Measurements from ENCODE around the gene POU6F2. TPM values are rescaled to one million over a fixed set of nuclear protein-coding genes. Genes with fewer than 3 reads are reported as not detected.

Gene POU6F2
- total RNA-seq, 4 donors from 2014 or later = 0.91 TPM; not detected in 3

DNA sequence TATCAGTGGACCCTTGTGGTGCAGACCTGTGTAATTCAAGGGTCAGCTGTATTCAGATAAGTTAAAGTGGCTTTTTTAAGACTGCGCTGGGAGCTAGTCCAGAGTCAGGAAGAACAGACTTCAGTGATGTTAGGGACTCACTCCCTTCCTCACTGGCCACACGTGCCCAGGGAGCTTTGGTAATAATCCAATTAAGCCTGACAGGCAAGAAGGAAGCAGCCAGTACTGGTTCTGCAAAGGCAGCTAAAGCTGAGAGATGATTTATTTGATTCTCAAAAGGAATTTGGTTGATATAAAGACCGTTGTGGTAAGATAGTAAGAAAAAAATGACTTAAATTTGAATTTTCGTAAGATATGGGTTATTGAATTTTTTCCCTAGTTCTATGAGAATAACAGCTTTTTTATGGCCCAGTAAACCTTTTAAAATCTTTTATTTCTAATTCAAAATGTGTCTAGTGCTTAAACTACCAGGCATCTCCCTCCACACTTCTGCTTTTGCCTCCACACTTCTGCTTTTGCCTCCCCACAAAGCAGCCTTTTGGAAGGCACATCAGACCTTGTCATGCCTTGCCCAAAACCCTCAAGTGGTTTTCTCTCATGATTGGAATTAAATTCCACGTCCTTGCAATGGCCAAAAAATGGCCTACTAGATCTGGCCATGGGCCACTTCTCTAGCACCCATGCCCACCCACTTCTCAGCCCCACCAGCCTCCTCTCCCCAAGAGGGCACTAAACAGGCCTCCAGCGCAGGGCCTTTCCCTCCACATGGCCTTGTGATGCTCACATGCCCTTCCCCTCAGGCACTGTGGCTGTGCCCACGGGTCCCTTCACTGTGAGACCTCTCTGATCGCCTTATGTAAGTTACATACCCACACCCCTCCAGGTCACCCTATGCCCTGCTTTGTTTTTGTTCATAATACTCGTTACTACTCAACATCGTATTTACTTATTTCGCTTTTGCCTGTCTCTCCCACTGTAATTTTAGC lies 92.5 kb downstream of the POU6F2 start:
- intact Hi-C loops (cut with DNase I; ENCODE audit: low total_unique reads) = no loop called here
- DNase-seq = no peak
- no peaks in the 10 kb centered on the region for H3K4me1 ChIP-seq
- H3K9me3 ChIP-seq = no peaks in the 10 kb centered on the region
- no peaks in the 10 kb centered on the region for H3K36me3 ChIP-seq
- H3K27me3 ChIP-seq = no peaks in the 10 kb centered on the region
- TF ChIP-seq POLR2A (IDR thresholded peaks at IDR 0.05) = no peak
- TF ChIP-seq, protein P1, sequence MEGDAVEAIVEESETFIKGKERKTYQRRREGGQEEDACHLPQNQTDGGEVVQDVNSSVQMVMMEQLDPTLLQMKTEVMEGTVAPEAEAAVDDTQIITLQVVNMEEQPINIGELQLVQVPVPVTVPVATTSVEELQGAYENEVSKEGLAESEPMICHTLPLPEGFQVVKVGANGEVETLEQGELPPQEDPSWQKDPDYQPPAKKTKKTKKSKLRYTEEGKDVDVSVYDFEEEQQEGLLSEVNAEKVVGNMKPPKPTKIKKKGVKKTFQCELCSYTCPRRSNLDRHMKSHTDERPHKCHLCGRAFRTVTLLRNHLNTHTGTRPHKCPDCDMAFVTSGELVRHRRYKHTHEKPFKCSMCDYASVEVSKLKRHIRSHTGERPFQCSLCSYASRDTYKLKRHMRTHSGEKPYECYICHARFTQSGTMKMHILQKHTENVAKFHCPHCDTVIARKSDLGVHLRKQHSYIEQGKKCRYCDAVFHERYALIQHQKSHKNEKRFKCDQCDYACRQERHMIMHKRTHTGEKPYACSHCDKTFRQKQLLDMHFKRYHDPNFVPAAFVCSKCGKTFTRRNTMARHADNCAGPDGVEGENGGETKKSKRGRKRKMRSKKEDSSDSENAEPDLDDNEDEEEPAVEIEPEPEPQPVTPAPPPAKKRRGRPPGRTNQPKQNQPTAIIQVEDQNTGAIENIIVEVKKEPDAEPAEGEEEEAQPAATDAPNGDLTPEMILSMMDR (IDR thresholded peaks at IDR 0.05) = no peak
- no peak overlapping the region for H3K27ac ChIP-seq
- no peak overlapping the region for H3K4me3 ChIP-seq

DNA sequence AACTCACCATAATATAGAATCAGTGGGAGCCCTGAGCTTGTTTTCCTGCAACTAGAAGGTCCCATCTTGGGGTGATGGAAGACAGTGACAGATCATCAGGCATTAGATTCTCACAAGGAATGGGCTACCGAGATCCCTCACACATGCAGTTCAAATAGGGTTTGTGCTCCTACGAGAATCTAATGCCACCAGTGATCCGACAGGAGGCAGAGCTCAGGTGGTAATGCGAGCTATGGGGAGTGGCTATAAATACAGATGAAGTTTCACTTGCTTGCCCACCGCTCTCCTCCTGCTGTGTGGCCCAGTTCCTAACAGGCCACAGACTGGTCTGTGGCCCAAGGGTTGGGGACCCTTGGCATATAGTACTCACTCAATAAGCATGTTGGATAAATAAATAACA lies 93.4 kb downstream of the POU6F2 start:
- Histone ChIP-seq H3K36me3 (no peaks in the 10 kb centered on the region), H3K4me1 (no peaks in the 10 kb centered on the region), H3K9me3 (no peaks in the 10 kb centered on the region), H3K27me3 (no peaks in the 10 kb centered on the region), H3K27ac (no peak overlapping the region), H3K4me3 (no peak overlapping the region)
- DNase-seq = no peak
- intact Hi-C loops (cut with DNase I; ENCODE audit: low total_unique reads) = no loop called here
- no peak for TF ChIP-seq POLR2A (IDR thresholded peaks at IDR 0.05)
- TF ChIP-seq, protein P1 (IDR thresholded peaks at IDR 0.05) = no peak

DNA sequence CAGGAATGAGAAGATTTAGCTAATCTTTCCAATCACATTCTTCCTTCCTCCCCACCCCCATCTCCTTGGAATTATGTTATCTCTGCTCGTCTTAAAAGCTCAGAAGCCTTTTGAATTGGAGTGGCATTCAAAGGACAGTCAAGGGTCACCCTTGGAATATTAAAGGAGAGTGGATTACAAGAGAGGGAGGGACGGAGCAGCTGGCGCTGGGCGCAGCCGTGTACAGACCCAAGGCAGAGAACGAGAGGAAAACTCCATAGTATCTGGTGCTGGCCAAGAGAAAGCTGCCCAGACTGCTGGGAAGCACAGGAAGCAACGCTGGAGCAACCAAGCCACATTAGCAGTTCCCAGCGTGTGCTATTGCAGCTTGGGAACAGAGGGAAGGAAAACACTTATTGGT lies 95.7 kb downstream of the POU6F2 start:
- Histone ChIP-seq H3K4me1 (no peaks in the 10 kb centered on the region), H3K9me3 (no peaks in the 10 kb centered on the region), H3K27me3 (no peaks in the 10 kb centered on the region), H3K4me3 (no peak overlapping the region), H3K27ac (no peak overlapping the region), H3K36me3 (no peaks in the 10 kb centered on the region)
- intact Hi-C loops (cut with DNase I; ENCODE audit: low total_unique reads) = no loop called here
- DNase-seq = no peak
- TF ChIP-seq, protein P1 (IDR thresholded peaks at IDR 0.05) = no peak
- no peak for TF ChIP-seq POLR2A (IDR thresholded peaks at IDR 0.05)

DNA sequence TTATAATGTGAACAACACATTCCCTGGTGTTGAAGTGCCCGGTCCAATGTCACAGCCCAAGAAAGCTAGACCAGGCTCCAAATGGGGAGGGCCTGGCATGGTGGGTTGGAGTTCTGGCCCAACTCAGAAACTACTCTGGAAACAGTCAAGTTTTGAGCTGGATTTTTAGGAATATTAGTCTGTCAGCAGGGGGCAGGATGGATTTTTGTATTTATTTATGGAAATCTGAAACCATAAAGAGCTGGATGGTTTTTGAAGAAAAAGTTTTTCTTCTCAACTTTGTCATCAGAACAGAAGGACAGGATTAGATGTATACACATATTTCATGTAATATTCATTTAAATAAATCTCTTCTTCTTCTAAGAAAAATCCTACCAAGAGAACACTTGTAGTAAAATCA lies 97.5 kb downstream of the POU6F2 start:
- no peaks in the 10 kb centered on the region for H3K27me3 ChIP-seq
- no peak for DNase-seq
- intact Hi-C loops (cut with DNase I; ENCODE audit: low total_unique reads) = no loop called here
- H3K9me3 ChIP-seq = no peaks in the 10 kb centered on the region
- H3K27ac ChIP-seq = no peak overlapping the region
- H3K4me1 ChIP-seq = no peaks in the 10 kb centered on the region
- no peak for TF ChIP-seq POLR2A (IDR thresholded peaks at IDR 0.05)
- TF ChIP-seq, protein P1 (IDR thresholded peaks at IDR 0.05) = no peak
- H3K4me3 ChIP-seq = no peak overlapping the region
- H3K36me3 ChIP-seq = no peaks in the 10 kb centered on the region

DNA sequence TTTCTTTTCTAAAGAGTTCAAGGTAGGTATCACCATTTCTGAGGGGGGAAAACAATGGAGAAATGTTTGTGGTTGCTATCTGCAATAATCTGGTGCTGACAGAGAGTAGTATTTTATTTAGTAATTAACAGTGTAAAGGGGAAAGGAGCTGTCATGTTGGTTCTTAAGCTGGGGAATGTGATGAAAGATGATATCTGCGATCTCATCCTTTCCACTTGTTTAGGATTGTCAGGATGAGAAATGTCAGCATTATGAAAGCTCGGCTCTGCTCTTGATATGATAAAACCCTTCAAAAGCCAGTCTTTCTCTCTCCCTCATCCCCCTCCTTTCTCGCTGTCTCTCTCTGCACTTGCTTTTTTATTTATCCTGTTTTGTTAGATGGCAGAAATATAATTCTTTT lies 106.1 kb downstream of the POU6F2 start:
- no peak for DNase-seq
- Histone ChIP-seq H3K4me3 (no peak overlapping the region), H3K4me1 (no peaks in the 10 kb centered on the region), H3K36me3 (no peaks in the 10 kb centered on the region), H3K27ac (no peak overlapping the region), H3K27me3 (no peaks in the 10 kb centered on the region), H3K9me3 (no peaks in the 10 kb centered on the region)
- intact Hi-C loops (cut with DNase I; ENCODE audit: low total_unique reads) = no loop called here
- TF ChIP-seq, protein P1 (IDR thresholded peaks at IDR 0.05) = no peak
- TF ChIP-seq POLR2A (IDR thresholded peaks at IDR 0.05) = no peak
